Calu3 (cell line): ENCODE measurements around the gene TRIM37. TPM values are rescaled to one million over a fixed set of nuclear protein-coding genes. Genes with fewer than 3 reads are reported as not detected.
"Not testable (repeated sequence)": the region's sequence is repeated elsewhere in the genome, so short reads cannot be mapped to it uniquely, and the experiment has no call there.

Experiments used
- BruUV-seq: library from RNA; stranded (reverse); fragments of 400-500 nt; replicated peaks from 2 replicates; lab custom pipeline; 2021; lab: Mats Ljungman, UMichigan
- CTCF ChIA-PET: fragments of 300-600 bp; sonication (Branson Sonifier 250); formaldehyde crosslinking; loops from one replicate; lab custom pipeline; 2022; ENCODE audit warnings: antibody characterized with exemption; lab: Charles Lee
- DNase-seq: peaks from one replicate; pipeline ENCODE4 v3.0.0; 2022
- H3K27ac Mint-ChIP-seq: one replicate; pipeline ENCODE4 v1.8.0; 2022; ENCODE audit warnings: mixed read lengths; ENCODE audit not compliant: unreplicated experiment
- H3K27me3 Mint-ChIP-seq: one replicate; pipeline ENCODE4 v1.8.0; 2022; ENCODE audit warnings: mixed read lengths; ENCODE audit not compliant: unreplicated experiment
- H3K36me3 Mint-ChIP-seq: one replicate; pipeline ENCODE4 v1.8.0; 2022; ENCODE audit warnings: mild to moderate bottlenecking, moderate library complexity, mixed read lengths; ENCODE audit not compliant: insufficient read depth, unreplicated experiment
- H3K4me1 Mint-ChIP-seq: one replicate; pipeline ENCODE4 v1.8.0; 2022; ENCODE audit warnings: mild to moderate bottlenecking, low read depth, mixed read lengths; ENCODE audit not compliant: unreplicated experiment
- H3K4me3 Mint-ChIP-seq: one replicate; pipeline ENCODE4 v1.8.0; 2022; ENCODE audit warnings: mild to moderate bottlenecking, low read depth, moderate library complexity, mixed read lengths; ENCODE audit not compliant: unreplicated experiment
- H3K9me3 Mint-ChIP-seq: one replicate; pipeline ENCODE4 v1.8.0; 2022; ENCODE audit warnings: low read depth, mixed read lengths; ENCODE audit not compliant: unreplicated experiment
- intact Hi-C: fragments of 100-400 bp; cut with micrococcal nuclease; formaldehyde crosslinking; loops from one replicate; pipeline ENCODE4 v1.10.0; 2022; ENCODE audit not compliant: unreplicated experiment
- total RNA-seq: library from RNA; stranded (reverse); gene quantifications from 2 replicates; pipeline ENCODE4 v1.2.3, GENCODE V29; 2022
- TF ChIP-seq, protein P1 (sequence below): fragments of 200-600 bp; IDR thresholded peaks from one replicate; pipeline ENCODE4 v1.8.0; 2022; ENCODE audit warnings: antibody characterized with exemption; ENCODE audit not compliant: unreplicated experiment

The TRIM37 gene
- total RNA-seq, 1 experiment from 2014 or later: 16.2 TPM

DNA sequence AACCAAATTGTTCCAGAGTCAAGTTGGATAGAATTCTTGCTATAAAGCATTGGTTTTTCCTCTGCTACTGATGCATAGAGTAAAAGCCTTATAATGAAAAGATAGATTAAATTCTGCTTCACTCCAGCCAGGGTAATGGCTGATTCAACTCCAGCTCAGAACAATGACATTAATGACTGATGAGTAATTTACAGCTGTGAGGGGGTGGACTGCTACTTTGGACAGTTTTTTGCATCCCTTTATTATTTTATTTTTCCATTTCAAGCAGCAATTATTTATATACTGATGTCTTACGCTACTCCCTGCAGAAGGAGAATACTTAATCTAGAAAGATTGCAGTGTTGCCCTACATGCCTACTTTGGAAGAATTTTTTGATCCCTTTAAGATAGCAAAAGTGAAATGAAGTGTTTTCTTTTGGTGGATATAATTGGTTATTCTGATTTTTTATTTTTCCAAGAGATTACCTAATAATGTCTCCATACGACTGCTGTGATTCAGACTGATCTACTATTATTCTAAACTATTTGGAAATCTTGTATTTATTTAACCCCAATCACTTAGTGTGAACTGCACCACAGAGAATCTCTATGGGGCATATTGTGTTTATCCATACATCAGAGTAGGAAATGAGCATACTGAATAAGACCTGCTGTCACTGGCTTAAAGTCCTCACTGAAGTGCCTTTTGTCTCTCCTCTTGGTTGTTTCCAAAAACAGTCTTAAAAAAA lies 149.5 kb downstream of the TRIM37 start:
- no TSS peak for BruUV-seq
- TF ChIP-seq, protein P1, sequence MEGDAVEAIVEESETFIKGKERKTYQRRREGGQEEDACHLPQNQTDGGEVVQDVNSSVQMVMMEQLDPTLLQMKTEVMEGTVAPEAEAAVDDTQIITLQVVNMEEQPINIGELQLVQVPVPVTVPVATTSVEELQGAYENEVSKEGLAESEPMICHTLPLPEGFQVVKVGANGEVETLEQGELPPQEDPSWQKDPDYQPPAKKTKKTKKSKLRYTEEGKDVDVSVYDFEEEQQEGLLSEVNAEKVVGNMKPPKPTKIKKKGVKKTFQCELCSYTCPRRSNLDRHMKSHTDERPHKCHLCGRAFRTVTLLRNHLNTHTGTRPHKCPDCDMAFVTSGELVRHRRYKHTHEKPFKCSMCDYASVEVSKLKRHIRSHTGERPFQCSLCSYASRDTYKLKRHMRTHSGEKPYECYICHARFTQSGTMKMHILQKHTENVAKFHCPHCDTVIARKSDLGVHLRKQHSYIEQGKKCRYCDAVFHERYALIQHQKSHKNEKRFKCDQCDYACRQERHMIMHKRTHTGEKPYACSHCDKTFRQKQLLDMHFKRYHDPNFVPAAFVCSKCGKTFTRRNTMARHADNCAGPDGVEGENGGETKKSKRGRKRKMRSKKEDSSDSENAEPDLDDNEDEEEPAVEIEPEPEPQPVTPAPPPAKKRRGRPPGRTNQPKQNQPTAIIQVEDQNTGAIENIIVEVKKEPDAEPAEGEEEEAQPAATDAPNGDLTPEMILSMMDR: no peak
- peaks cover 5% of the 10 kb centered on the region for H3K36me3 Mint-ChIP-seq
- no peak overlapping the region for H3K4me3 Mint-ChIP-seq
- no peaks in the 10 kb centered on the region for H3K27me3 Mint-ChIP-seq
- H3K27ac Mint-ChIP-seq: no peak overlapping the region
- peaks cover 3% of the 10 kb centered on the region for H3K9me3 Mint-ChIP-seq
- intact Hi-C loops: no loop called here
- no peaks in the 10 kb centered on the region for H3K4me1 Mint-ChIP-seq
- CTCF ChIA-PET: interaction anchor here (0.7 kb wide), 2 partner anchors 34 to 234 kb away, joined by 3 read pairs; no protein-coding TSS in a partner anchor
- no peak for DNase-seq

DNA sequence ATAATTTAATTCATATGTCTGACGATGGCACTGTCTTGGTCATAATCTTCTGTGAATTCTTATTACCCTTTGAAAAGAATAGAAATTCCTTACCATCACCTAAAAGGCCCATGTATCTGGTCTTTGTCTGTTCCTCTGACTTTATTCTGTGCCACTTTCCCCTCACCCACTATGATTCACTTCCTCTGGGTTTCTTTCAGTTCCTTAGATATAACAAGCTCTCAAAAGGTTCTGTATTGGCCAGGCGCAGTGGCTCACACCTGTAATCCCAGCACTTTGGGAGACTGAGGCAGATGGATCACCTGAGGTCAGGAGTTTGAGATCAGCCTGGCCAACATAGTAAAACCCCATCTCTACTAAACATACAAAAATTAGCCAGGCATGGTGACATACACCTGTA lies 152.3 kb downstream of the TRIM37 start:
- BruUV-seq, H3K36me3 Mint-ChIP-seq, H3K4me3 Mint-ChIP-seq, CTCF ChIA-PET, DNase-seq, H3K9me3 Mint-ChIP-seq, H3K27me3 Mint-ChIP-seq, intact Hi-C loops, H3K27ac Mint-ChIP-seq, H3K4me1 Mint-ChIP-seq: not testable (repeated sequence)

DNA sequence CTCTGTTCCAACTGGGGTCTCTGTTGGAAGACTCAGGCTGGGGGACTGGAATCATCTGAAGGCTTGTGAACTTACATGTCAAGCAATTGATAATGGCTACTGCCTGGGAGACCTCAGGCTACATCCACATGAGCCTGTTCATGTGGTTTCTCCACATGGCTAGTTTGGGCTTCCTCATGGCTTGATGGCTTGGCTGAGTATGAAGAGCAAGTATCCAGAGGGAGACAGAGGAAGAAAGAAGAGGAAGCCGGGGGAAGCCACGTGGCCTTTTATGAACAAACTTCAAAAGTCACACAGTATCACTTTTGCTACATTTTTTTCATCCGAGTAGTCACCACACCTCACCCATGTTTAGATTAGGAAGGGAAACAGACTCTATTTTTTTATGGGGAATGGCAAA lies 158.9 kb downstream of the TRIM37 start:
- H3K4me3 Mint-ChIP-seq: no peak overlapping the region
- CTCF ChIA-PET: no interaction called here
- H3K27ac Mint-ChIP-seq: no peak overlapping the region
- no peaks in the 10 kb centered on the region for H3K36me3 Mint-ChIP-seq
- TF ChIP-seq, protein P1: no peak
- no peaks in the 10 kb centered on the region for H3K4me1 Mint-ChIP-seq
- BruUV-seq: no TSS peak
- intact Hi-C loops: no loop called here
- peaks cover 3% of the 10 kb centered on the region for H3K9me3 Mint-ChIP-seq
- DNase-seq: no peak
- no peaks in the 10 kb centered on the region for H3K27me3 Mint-ChIP-seq

DNA sequence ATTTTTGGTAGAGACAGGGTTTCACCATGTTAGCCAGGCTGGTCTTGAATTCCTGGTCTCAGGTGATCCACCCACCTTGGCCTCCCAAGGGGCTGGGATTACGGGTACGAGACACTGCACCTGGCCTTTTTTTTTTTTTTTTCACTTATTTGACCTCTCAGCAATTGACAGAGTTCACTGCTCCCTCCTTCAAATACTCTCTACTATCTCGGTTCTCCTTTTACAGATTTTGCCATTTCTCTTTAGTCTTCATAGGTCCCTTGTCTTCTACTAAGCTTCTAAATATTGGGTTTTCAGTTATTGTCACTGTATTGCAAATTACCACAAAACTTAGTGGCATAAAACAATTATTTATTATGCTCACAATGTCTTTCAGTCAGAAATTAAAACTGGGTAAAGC lies 159.3 kb downstream of the TRIM37 start:
- Mint-ChIP-seq H3K4me3 (no peak overlapping the region), H3K4me1 (no peaks in the 10 kb centered on the region), H3K36me3 (no peaks in the 10 kb centered on the region), H3K9me3 (peaks cover 3% of the 10 kb centered on the region), H3K27ac (no peak overlapping the region), H3K27me3 (no peaks in the 10 kb centered on the region)
- no peak for DNase-seq
- intact Hi-C loops: no loop called here
- CTCF ChIA-PET: no interaction called here
- TF ChIP-seq, protein P1: no peak
- no TSS peak for BruUV-seq

DNA sequence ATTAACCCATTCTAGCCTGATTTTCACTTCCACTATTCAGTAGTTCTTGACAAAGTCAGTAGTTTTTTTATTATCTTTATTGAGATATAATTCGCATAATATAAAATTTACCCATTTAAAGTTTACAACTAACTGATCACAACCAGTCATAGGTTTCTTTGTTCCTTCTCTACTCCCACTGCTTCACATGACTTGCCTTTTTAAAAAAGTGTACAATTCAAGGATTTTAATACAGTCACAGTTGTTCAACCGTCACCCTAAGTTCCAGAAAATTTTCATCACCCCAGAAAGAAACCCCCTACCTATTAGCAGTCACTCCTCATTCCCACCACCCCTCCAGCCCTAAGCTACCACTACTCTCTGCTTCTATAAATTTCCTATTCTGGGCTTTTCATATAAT lies 162.5 kb downstream of the TRIM37 start:
- no peaks in the 10 kb centered on the region for H3K36me3 Mint-ChIP-seq
- TF ChIP-seq, protein P1: no peak
- H3K4me1 Mint-ChIP-seq: no peaks in the 10 kb centered on the region
- no peak for DNase-seq
- no peaks in the 10 kb centered on the region for H3K27me3 Mint-ChIP-seq
- H3K27ac Mint-ChIP-seq: no peak overlapping the region
- intact Hi-C loops: no loop called here
- CTCF ChIA-PET: no interaction called here
- no peak overlapping the region for H3K4me3 Mint-ChIP-seq
- H3K9me3 Mint-ChIP-seq: no peaks in the 10 kb centered on the region
- no TSS peak for BruUV-seq
